ENCODE data around the gene PTH2. TPM values are rescaled to one million over a fixed set of nuclear protein-coding genes. Genes with fewer than 3 reads are reported as not detected.
A peak's percentile ranks its signal among the peaks of the same experiment; 100 is the strongest.

PTH2 gene
- total and polyA plus RNA-seq, 8 donors: not detected

DNA sequence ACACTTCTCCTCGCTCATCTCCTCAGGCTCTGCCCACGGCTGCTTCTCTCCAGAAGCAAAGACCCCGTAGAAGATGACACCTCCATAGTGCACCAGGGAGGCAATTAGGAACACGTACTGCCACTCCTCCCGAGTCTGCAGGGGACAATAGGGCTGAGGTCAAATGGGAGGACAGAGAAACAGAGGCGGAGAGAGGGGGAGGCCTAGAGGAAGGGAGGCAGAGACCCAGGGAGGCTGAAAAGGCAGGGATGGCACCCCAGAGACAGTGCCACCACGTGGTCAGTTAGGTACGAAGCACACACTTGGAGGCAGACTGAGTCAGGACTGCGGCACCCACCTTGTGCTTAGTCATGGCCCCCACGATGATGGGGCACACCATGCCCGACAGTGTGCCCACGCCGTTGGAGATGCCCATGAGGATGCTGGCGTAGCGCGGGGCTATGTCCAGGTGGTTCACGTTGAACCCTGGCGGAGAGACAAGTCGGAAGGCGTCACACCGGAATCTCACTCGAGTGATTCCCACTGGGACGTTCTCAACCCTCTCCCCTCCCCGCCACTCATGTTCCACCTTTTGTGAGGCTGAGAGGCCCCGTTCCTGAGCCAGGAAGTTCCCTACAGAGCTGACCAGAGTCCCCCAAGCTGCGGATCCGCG lies 7.6 kb upstream of the PTH2 start:
- Histone ChIP-seq H3K27ac (no peak overlapping the region), H3K4me1 (peaks cover 0 to 15% of the 10 kb centered on the region in 2 donors), H3K27me3 (peaks cover 82 to 100% of the 10 kb centered on the region in 2 donors), H3K36me3 (no peaks in the 10 kb centered on the region), H3K9me3 (no peaks in the 10 kb centered on the region), H3K4me3 (no peak overlapping the region)
- TF ChIP-seq, protein P1, sequence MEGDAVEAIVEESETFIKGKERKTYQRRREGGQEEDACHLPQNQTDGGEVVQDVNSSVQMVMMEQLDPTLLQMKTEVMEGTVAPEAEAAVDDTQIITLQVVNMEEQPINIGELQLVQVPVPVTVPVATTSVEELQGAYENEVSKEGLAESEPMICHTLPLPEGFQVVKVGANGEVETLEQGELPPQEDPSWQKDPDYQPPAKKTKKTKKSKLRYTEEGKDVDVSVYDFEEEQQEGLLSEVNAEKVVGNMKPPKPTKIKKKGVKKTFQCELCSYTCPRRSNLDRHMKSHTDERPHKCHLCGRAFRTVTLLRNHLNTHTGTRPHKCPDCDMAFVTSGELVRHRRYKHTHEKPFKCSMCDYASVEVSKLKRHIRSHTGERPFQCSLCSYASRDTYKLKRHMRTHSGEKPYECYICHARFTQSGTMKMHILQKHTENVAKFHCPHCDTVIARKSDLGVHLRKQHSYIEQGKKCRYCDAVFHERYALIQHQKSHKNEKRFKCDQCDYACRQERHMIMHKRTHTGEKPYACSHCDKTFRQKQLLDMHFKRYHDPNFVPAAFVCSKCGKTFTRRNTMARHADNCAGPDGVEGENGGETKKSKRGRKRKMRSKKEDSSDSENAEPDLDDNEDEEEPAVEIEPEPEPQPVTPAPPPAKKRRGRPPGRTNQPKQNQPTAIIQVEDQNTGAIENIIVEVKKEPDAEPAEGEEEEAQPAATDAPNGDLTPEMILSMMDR (IDR thresholded peaks at IDR 0.05): peak in 1 of 2 donors; percentile 11
- DNase-seq (peak in 1 of 4 donors; percentile 43), ATAC-seq (no peak)
- intact Hi-C loops (cut with DNase I): no loop called here

DNA sequence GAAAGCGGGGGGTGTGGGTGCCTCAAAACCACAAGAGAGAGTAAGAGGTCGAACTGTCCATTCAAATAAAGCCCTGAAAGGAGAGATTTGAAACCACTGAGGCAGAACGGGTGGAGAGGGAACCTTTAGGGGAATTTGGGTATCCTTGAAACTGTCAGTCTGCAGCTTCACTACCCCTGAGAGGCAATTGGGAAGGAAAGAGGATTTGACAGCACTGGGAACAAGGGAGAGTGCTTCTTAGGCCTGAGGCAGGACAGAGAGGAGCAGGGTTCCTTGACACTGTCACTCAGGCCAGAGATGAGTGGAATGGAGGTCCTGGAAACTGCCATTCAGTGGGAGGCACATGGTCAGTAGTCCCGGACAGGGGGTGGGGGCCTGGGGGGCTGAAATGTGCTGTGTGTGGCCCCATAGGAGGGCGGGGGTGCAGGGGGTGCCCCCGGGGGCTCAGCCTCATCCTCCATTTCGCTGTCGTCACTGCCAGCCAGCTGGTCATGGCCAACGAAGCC lies 7.0 kb upstream of the PTH2 start:
- DNase-seq: peak in 1 of 4 donors; percentile 40
- Histone ChIP-seq H3K4me3 (no peak overlapping the region), H3K36me3 (no peaks in the 10 kb centered on the region), H3K4me1 (peaks cover 0 to 15% of the 10 kb centered on the region in 2 donors), H3K27me3 (peaks cover 82 to 100% of the 10 kb centered on the region in 2 donors), H3K27ac (no peak overlapping the region), H3K9me3 (no peaks in the 10 kb centered on the region)
- intact Hi-C loops (cut with DNase I): no loop called here
- TF ChIP-seq, protein P1 (IDR thresholded peaks at IDR 0.05): no peak
- ATAC-seq: no peak

GRCh38 chr19:49428547-49429451 lies 5.6 kb upstream of the PTH2 start:
- TF ChIP-seq, protein P1 (IDR thresholded peaks at IDR 0.05): no peak
- DNase-seq (no peak), ATAC-seq (no peak)
- Histone ChIP-seq H3K4me3 (no peak overlapping the region), H3K27me3 (peaks cover 84 to 100% of the 10 kb centered on the region in 2 donors), H3K4me1 (peaks cover 0 to 15% of the 10 kb centered on the region in 2 donors), H3K27ac (no peak overlapping the region), H3K36me3 (no peaks in the 10 kb centered on the region), H3K9me3 (no peaks in the 10 kb centered on the region)
- intact Hi-C loops (cut with DNase I): no loop called here

DNA sequence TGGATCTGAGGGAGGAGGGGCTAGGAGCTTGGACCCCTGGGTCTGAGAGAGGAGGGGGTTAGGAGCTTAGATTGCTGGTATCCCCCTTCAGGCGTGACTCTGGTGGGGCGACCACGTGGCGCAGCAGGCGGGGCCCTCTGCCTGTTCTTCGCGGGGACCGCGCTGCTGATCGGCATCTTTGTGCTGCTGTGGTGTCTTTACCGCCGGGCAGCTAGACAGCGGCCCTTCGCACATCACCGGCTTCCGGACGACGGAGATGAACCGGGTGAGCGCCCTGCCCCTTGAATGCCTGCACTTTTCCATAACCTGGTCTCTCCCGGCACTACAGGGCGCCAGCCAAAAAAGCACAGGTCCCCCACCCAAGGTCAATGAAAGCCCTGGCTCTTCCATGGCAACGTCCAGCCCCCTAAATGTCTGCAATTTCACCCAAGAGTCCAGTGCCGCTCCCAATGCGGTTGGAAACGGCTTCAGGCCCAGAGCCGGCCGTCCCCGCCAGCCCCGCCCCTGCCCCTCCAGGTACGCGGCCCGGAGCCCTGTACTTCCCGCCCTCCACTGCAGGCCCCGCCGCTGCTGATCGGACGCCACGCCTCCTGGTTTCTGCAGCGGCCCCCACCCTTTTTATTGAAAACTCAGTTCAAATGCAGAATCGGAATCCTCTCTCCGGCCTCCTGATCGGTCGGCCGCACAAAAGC lies 4.8 kb upstream of the PTH2 start:
- intact Hi-C loops (cut with DNase I): no loop called here
- Histone ChIP-seq H3K4me3 (no peak overlapping the region), H3K27ac (no peak overlapping the region), H3K36me3 (no peaks in the 10 kb centered on the region), H3K4me1 (peaks cover 0 to 17% of the 10 kb centered on the region in 2 donors), H3K9me3 (no peaks in the 10 kb centered on the region), H3K27me3 (peaks cover 84 to 100% of the 10 kb centered on the region in 2 donors)
- DNase-seq (peak in 1 of 4 donors; percentile 82), ATAC-seq (peak; percentile 68)
- TF ChIP-seq, protein P1 (IDR thresholded peaks at IDR 0.05): no peak

Measured in left lung (tissue), 10 donors.